Transverse colon (tissue), 4 donors: ENCODE results near the gene INPP5B.

Source experiments
- CTCF ChIP-seq, 5 experiments: fragments of 200-600 bp in 3 of 5; fragments of 450-650 bp in 2 of 5; sonication (generic) in 3 of 5; IDR thresholded peaks; 1 replicate in 2 of 5; 2 replicates in 3 of 5; pipeline ENCODE4 v1.5.1; 2016 to 2017; ENCODE audit warnings: antibody characterized with exemption in 5 of 5, inconsistent platforms in 3 of 5, mild to moderate bottlenecking in 2 of 5, moderate library complexity in 1 of 5
- EP300 ChIP-seq: sonication (generic); formaldehyde crosslinking; IDR thresholded peaks from one replicate; pipeline ENCODE4 v1.6.1; 2017; ENCODE audit warnings: antibody characterized with exemption, low read depth
- POLR2A ChIP-seq: fragments of 450-650 bp; IDR thresholded peaks from one replicate; pipeline ENCODE4 v1.6.1; 2016; ENCODE audit warnings: antibody characterized with exemption, mild to moderate bottlenecking, moderate library complexity
- POLR2AphosphoS5 ChIP-seq, 3 donors: sonication (generic); formaldehyde crosslinking; IDR thresholded peaks; one replicate each; pipeline ENCODE4 v1.6.1; 2016; ENCODE audit warnings: antibody characterized with exemption in 3 of 3

- TF ChIP-seq CTCF (IDR thresholded peaks at IDR 0.05) (no peak), POLR2AphosphoS5 (IDR thresholded peaks at IDR 0.05) (no peak), POLR2A (no peak), EP300 (no peak)
These were observed 68.8 kb downstream of the INPP5B start for GRCh38 chr1:37878071-37878470.
